Ammon's horn (tissue), 1 donor: ENCODE results near the gene PRDM15.

Experiments
- DNase-seq: peaks from one replicate; pipeline ENCODE4 v3.0.0-alpha.2; 2016; ENCODE audit warnings: low spot score

The PRDM15 gene

DNA sequence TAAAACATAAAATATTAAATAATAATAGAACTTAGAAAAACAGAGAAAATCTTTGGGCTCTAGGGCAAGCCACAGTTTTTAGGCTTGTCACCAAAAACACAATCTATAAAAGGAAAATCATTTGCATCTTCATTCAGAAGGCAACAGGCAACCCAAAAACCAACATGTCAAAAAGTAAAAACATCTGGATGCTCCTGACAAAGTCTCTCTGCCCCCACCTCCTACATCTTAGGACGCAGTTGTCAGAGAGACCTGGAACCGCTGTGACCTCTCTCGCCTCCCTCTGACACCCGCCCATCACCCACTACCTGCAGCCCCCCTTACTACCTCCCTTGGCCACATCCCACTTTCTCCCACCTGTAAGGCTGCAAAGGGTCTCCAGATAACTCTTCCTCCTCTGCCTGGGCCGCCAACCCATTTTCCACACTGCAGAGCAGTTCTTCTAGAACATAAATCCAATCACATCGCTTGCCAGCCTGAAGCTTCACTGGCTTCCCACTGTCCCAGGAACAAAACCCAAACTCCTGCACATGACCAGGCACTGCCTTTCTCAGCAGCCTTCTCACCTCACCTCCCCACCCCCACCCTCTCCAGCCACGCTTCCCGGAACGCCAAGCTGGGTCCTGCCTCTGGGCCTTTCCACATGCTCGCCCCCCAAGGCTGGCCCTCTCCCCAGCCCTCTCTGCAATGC lies 14.7 kb downstream of the PRDM15 start:
- no peak for DNase-seq

DNA sequence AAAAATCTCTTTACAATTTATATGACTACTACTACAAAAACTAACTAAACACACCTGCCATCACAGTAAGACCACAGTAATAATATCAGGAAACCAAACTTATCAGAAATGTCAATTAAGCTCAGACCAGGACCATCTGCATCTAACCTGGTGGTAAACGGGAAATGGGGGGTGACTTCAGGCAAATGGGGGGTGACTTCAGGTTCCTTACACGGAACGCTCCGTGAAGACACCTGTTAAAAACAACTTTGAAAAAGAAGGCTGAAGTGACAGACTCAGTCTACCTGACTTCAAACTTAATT lies 15.8 kb downstream of the PRDM15 start:
- DNase-seq: no peak

DNA sequence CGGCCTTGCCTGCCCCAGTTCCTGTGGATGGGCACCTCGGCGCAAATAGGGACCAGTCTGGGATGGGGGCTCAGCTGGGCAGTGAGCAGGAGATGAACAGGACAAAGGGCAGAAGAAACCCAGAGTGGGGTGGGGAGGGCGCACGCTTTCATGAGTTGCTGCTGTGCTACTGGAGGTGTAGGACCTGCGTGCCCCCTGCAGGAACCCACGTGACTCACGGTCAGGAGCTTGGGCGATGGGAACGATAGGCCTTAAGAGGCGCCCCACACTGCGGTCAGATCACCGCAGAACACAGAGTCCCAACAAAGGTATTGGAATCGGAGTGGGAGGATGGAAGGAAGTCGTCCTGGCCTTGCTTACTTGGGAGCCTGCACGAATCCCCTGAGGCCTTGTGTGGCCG lies 17.2 kb downstream of the PRDM15 start:
- DNase-seq: no peak

DNA sequence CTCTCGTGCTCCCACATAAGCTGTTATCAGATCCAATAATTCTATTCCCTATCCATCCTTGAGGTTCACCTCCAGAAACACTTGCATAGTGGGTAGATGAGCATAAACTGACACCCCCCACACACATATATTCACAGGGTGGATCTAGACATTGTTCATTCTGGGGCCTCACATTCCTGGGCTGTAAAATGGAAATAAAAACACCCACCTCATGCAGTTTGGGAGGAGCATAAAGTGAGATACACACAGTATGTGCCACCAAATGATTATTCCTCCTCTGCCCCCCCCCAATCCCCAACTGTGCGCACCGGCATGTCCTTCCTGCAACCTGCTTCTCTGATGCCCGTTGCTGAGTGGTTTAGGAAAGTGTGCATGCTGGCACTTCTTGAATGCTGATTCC lies 17.9 kb downstream of the PRDM15 start:
- no peak for DNase-seq

DNA sequence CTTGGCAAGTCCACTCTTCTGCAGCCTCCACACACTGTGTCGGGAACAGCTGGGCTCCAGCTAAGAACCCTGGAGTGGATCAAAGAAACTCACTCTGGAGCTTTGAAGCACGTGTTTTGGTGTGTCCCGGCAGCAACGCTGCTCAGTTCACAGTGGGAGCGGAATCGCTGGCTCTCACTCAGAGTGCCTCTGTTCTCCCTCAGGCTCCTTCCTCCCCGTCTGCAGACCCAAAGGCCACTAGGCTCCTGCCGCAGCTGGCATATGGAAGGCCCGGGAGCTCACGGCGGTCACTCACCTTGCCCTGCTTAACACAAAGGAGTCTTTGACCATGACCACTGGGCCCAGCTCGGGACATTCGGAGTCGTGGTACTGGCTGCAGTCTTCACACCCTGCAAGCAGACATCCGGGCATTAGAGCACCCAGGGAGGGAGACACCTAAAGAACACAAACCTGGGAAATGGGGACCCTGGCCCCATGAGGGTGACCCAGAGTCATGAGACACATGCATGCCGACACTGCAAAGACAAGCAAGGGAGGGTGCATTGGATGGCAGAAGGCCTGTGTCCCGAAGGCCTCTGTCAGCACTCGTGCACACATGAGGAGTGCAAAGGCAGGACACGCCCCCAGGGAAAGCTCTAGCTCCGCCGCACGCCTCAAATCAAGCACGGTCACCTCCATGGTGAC lies 19.7 kb downstream of the PRDM15 start:
- DNase-seq: no peak

DNA sequence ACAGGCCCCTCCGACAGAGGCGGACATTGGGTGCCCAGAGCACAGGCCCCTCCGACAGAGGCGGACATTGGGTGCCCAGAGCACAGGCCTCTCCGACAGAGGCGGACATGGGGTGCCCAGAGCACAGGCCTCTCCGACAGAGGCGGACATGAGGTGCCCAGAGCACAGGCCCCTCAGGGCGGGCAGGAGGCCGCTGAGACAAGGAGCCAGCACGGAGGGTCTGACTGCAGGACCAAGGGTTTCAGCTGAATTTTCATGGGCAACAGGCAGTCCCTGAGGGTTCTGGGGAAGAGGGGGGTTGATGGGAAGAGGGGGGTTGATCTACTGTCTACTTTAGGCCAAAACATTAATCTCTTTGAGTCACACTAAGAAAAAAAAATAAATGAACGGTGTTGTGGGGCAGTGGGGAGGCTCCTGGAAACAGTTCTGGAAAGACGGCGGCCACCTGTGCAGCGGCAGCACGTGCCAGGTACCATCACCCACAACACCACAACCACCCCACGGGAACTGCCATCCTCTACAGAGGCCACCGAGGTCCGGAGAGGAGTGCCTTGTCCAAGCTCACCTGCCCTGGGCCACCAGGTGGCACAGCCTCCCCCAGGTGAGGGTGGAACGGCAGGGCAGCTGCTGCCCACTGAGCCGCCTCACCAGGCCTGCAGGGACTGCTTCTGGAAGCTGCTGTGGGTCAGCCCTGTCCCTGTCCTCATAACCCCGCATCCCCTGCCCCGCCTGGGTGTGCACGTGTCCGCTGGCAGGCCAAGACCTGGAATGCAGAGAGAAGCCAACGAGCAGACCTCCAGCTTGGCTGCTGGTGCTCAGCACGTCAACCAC lies 20.5 kb downstream of the PRDM15 start:
- no peak for DNase-seq

DNA sequence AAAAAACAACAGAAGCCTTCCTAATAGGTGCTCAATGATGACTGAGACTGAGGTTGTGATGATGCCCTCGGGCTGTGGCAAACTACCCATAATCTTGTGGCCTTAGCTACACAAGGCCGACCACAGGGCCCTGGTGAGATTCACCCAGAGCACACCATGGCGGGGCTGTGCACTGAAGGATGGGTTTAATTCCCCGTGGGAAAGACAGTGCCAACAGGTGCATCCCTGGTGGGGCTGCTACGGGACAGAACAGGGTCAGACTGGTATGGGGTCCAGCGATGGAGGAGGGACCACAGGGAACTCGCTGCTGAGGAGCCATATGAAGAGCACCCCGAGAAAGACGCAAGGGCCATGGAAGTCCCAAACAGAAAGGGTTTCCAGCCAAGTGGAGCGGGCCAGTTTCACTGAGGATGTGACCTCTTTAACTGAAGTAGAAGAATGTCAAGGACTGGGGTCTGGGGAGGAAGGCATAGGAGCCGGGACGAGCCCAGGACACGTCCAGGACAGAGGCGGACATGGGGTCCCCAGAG lies 21.3 kb downstream of the PRDM15 start:
- DNase-seq: no peak

DNA sequence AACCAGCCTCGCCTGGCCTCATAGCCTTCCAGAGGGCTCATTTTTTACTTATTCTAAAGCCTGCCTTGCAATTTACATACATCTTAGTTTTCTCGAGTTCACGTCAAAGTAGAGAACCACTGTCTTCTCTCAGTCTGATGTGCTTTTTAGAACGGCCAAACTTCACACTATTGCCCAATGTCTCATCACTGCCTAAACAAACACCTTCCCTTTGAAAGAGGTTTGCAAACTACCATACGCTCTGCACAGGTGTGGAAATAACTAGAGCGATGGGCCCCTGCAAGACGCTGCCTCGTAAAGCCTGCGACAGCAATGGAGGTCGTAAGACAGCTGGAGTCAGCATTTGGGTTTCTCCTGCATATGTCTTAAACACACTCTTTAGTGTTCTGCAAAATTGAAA lies 22.6 kb downstream of the PRDM15 start:
- DNase-seq: no peak

DNA sequence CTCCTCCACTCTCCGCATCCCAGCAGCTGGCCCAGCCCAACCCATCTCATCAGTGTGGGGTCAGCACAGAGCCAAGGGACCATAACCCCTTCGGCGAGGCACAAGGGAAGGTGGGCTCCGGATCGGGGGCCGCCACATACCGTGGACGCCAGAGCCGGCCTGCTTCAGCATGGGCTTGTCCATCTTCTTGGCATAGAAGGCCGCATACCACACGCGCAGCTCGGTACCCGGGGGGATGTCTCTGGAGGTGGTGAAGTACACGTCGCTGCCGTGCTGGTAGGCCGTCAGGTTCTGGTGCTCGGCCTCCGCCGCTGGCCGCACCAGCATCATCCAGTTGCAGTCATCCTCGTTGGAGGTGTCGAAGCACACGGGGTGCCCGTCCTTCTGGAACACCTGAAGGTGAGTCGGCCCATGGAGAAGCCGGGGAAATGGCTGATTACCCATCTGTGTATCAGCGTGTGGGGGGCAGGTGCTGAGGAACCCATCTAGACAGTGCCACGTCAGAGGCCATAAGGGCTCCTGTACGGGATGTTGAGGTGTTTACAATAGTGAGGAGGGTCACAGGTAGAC lies 24.6 kb downstream of the PRDM15 start:
- no peak for DNase-seq

DNA sequence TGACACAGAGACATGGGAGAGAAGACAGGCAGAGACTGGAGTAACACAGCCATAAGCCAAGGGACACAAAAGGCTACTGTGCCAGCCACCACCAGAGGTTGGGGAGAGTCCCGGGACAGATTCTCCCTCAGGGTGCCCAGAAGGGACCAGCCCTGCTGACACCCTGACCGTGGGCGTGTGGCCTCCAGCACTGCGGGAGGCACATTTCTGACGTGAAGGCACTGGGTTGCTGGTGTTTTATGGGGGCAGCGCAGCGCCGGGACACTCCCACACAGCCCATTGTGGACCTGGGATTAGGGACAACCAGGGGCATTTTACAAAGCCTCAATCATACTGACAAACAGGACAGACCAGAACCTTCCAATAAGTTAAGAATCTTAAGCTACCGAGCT lies 26.2 kb downstream of the PRDM15 start:
- no peak for DNase-seq

DNA sequence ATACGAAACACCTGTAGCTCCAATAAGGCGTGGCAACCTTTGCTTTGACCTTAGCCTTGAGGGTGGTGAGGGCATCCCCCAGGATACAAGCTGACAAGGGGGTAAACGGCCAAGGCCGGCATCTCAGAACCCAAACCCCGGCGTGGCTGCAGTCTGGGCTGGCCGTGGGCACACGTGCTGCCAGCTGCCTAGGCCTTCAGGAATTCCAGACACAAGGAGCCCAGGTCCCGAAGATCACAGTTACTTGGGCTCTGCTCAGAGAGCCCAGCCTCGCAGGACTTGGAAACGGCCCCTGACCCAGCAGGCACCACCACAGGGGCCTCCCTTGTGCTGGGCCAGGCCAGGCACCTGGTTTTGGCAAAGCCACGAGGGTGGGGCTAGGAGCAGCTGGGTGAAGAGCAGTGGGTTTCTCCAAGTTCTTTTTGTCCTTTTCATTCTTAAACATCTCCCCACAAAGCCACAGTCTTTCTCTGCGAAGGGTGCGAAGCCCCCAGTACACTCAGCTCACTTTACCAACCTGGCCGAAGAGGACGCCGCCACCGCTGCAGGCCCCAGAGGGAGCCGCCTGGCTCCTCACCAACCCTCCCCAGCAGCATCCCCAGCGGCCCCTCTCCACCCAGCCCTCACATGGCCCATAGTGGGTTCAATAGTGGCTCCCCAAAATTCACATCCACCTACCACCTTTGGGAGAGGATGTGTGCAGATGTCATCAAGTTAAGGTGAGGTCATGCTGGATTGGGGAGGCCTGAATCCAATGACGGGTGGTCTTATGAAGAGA lies 26.8 kb downstream of the PRDM15 start:
- DNase-seq: no peak

DNA sequence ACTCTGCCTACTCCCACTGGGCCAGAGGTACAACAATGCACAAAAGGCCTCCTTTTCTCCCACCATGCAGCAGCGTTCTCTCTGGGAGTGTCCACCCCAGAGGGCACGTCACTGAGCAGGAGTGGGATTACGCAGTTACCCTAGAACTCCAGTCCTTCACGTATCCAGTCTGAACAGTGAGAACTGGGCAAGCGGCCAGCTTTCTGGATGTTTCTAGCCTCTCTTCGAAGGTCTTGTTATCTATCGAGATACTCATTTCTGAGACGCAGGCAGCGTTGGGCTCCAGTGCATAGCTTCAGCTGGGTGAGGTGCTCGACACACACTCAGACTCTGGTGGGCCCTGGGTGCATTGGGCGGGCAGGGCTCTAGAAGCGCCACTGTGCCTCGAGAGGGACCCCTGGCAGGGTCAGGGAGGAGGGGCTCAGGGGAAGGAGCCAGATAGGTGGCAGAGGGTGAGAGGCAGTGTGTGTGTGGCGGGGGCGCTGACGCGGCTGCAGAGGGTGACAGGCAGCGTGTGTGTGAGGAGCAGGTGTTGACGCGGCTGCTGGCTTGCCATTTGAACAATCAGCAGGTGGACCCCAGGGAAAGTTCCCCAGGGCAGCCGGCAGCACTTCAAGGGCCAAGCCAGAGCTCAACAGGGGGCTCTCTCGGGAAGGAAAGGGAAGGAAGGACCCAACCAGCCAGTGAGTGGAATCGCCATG lies 27.9 kb downstream of the PRDM15 start:
- DNase-seq: no peak

DNA sequence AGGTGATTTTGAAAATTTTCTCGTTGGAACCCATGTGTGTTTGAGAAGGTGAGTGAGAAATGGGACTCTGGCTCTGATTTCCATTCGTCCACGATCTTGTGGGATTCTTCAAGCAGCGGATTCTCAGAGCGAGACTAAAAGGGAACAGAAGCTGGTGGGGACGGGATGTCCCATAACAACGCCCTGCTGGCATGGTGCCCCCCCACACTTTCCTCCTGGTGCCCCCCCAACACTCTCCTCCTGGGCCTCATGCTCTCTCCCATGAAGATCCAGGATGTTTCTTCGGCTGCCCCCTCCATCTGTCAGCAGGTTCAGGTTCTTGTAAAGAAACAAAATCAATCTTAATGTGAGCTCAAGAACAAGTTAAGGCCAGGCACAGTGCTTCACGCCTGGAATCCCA lies 29.1 kb downstream of the PRDM15 start:
- no peak for DNase-seq

DNA sequence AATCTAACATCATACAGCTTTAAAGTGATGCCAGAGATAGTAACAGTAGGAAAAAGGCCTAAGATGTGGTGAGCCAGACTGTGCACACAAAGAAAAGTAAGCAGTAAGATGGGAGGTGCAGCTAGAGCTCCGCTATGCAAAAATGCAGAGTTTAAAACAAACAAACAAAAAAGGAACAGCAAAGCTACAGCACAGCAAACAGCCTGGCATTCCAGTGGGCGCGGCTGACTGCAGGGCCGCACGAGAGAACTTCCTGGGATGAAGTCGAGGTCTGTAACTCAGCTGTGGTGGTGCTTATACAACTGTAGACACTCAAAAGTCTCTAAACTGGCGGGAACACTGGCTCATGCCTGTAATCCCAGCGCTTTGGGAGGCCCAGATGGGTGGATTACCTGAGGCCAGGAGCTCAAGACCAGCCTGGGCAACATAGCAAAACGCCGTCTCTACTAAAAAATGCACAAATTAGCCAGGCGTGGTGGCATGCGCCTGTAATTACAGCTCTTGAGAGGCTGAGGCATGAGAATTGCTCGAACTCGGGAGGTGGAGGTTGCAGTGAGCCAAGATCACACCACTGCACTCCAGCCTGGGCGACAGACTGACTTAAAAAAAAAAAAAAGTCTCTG lies 30.1 kb downstream of the PRDM15 start:
- no peak for DNase-seq

DNA sequence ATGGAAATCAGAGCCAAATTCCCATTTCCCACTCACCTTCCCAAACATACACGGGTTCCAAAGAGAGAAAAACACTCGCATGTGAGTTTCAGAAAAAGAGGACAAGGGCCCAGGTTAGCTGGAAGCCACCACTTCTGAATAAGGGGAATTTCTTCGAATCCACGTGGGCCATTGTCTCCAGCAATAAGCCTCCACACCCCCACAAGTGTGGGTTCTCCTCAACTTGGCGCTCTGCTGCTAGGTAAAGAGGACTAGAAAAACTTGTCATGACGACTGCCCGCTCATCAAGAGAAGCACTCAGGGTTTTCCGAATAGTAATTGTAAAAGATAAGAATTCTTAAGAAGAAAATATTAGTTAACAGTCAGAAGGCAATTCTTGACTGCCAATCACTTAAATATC lies 30.6 kb downstream of the PRDM15 start:
- no peak for DNase-seq

DNA sequence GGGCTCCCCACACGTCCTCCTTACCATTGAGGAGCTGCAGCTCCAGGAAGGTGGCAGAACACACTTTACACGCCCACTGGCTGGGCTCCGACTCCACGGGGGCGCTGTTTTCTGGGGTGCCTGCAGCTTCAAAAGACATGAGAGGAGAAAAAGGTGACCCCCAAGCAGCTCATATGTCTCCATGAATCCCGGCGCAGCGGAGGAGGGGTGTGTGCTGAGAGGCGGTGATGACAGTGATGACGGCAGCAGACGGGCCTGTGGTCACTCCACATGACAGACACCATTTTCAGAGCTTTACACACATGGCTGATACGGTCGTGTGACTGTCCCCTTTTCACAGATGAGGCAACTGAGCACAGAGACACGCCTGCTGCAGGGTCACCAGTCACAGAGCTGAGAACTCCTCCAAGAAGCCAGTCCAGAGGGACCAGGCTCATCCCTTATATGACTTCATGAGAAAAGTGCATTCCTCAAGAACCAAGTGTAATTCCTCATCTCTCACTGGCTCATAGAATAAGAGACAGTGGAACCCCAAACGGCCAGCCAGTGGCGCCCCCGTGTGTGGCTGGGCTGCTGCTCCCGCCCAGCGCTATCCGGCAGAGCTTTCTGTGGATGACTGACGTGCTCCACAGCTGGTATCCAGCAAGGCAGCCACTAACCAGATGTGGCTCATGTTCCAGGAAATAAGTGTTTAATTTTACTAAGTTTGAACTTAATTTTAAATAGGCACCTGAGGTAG lies 31.9 kb downstream of the PRDM15 start:
- no peak for DNase-seq

DNA sequence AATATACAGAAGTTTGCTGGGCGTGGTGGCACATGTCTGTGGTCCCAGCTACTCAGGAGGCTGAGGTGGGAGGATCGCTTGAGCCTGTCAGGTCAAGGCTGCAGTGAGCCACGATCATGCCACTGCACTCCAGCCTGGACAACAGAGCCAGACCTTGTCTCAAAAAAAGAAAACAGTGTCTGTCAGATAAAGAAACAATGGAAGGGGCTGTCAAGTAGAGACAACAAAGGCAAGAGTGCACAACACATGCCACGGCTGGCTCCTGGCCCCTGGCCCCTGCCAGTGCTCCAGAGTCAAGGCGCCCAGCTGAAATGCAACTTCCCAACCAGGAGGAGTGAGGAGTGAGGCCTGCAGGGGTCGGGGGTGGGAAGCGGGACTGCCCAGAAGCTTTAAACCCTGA lies 32.6 kb downstream of the PRDM15 start:
- no peak for DNase-seq

DNA sequence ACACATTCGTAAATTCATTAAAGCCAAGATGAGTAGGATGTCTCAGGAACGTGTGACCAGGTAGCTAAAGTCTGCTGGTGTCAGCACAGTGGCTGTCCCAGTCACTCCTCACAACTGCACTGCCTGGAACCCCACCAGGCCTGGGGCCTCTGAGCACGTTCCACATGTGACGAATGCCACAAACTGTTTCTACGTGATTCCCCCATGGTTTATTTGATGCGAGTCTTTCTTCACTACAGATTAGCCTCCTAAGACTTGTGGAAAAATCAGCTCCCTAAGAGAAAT lies 33.2 kb downstream of the PRDM15 start:
- DNase-seq: no peak

DNA sequence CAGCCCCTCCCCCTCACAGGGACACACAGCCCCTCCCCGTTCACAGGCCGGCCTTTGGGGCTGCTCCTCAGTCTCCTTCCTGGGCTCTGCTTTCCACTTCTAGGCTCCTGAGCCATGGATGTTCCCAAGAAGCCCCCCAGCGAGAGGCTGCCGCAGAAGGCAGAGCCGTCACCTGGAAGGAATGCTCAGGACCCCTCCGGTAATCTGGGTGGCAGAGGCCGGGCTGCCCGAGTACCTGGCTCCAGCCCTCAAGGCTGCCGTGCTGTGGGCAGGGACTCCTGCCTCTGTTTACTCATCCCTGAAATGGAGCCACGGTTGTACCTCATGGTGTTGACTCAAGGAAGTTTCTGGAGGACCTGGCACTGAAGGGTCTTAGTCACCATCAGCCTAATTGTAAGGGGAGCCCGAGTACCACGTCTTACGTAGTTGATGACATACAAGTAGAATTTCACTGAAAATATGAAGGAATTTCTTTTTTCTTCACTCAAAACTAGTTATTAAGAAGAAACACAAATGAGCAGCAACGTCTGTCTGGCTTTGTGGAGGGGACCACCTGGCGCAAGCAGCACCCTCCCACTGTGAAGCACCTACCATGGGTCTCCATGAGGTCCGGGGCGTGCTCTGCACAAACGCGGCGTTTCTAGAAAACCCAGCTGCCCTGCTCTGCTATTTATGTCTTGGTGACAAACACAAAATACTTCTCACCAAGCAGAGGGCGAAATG lies 33.7 kb downstream of the PRDM15 start:
- DNase-seq: no peak

DNA sequence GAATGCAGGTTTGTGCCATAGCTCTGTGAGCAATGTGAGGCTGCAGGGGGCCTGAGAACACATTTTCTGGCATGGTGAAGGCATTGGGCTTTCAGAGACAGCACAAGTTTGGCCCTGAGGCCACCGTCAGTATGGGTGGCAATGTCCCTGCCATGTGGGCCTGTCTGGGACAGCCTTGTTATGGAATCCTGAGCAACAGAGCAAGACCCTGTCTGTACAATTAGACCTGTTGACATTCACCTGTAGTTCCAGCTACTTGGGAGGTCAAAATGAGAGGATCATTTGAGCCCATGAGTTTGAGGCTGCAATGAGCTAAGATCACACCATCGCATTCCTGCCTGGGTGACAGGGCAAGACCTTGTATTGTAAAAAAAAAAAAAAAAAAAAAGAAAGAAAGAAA lies 35.6 kb downstream of the PRDM15 start:
- no peak for DNase-seq
